ENCODE results near the gene PSG11.
"Not testable (repeated sequence)": the region's sequence is repeated elsewhere in the genome, so short reads cannot be mapped to it uniquely, and the experiment has no call there.

The PSG11 gene

GRCh38 chr19:42989851-42990250, 36.4 kb downstream of the PSG11 start:
- Histone ChIP-seq H2AFZ (ENCODE audit: low read depth, low read length, severe bottlenecking) (no peak overlapping the region), H3K4me2 (ENCODE audit: low read depth, low read length, poor library complexity, severe bottlenecking) (no peak overlapping the region), H3K79me2 (ENCODE audit: insufficient read depth, low read length) (no peaks in the 10 kb centered on the region), H3K4me3 (ENCODE audit: insufficient read depth, low read length, poor library complexity, severe bottlenecking) (no peak overlapping the region), H3K36me3 (ENCODE audit: low read length) (no peaks in the 10 kb centered on the region), H3K9me2 (replicated peaks; ENCODE audit: insufficient read depth, low read length) (no peaks in the 10 kb centered on the region), H3K27me3 (ENCODE audit: low read length) (no peaks in the 10 kb centered on the region), H4K20me1 (ENCODE audit: low read depth, low read length) (no peaks in the 10 kb centered on the region), H3K27ac (ENCODE audit: low read depth, low read length) (no peak overlapping the region), H3F3A (ENCODE audit: insufficient read depth) (no peaks in the 10 kb centered on the region), H3K9ac (ENCODE audit: low read length) (no peak overlapping the region), H3K9me3 (ENCODE audit: insufficient read depth, low read length) (no peaks in the 10 kb centered on the region)
- TF ChIP-seq CTCF (IDR thresholded peaks at IDR 0.05; ENCODE audit: insufficient read depth, low read length, poor library complexity, severe bottlenecking) (no peak), EZH2phosphoT487 (conservative IDR thresholded peaks at IDR 0.05; ENCODE audit: low read length) (no peak)

GRCh38 chr19:42989186-42989585, 37.1 kb downstream of the PSG11 start:
- not testable (repeated sequence) for H3K36me3 ChIP-seq (ENCODE audit: low read length); H3F3A ChIP-seq (ENCODE audit: insufficient read depth); H3K4me2 ChIP-seq (ENCODE audit: low read depth, low read length, poor library complexity, severe bottlenecking); H3K9ac ChIP-seq (ENCODE audit: low read length); H4K20me1 ChIP-seq (ENCODE audit: low read depth, low read length); H3K27me3 ChIP-seq (ENCODE audit: low read length); H3K9me2 ChIP-seq (replicated peaks; ENCODE audit: insufficient read depth, low read length); H3K27ac ChIP-seq (ENCODE audit: low read depth, low read length); H3K4me3 ChIP-seq (ENCODE audit: insufficient read depth, low read length, poor library complexity, severe bottlenecking); H3K9me3 ChIP-seq (ENCODE audit: insufficient read depth, low read length); H3K79me2 ChIP-seq (ENCODE audit: insufficient read depth, low read length); H2AFZ ChIP-seq (ENCODE audit: low read depth, low read length, severe bottlenecking)

GRCh38 chr19:42988206-42988605, 38.1 kb downstream of the PSG11 start:
- H3K4me3 ChIP-seq (ENCODE audit: insufficient read depth, low read length, poor library complexity, severe bottlenecking); H3K9me3 ChIP-seq (ENCODE audit: insufficient read depth, low read length); H3F3A ChIP-seq (ENCODE audit: insufficient read depth); H4K20me1 ChIP-seq (ENCODE audit: low read depth, low read length); H3K27ac ChIP-seq (ENCODE audit: low read depth, low read length); H3K4me2 ChIP-seq (ENCODE audit: low read depth, low read length, poor library complexity, severe bottlenecking); H3K27me3 ChIP-seq (ENCODE audit: low read length); H3K9me2 ChIP-seq (replicated peaks; ENCODE audit: insufficient read depth, low read length); H3K79me2 ChIP-seq (ENCODE audit: insufficient read depth, low read length); H3K9ac ChIP-seq (ENCODE audit: low read length); H3K36me3 ChIP-seq (ENCODE audit: low read length); H2AFZ ChIP-seq (ENCODE audit: low read depth, low read length, severe bottlenecking): not testable (repeated sequence)

- no peaks in the 10 kb centered on the region for H4K20me1 ChIP-seq (ENCODE audit: low read depth, low read length)
- no peak for TF ChIP-seq CTCF (IDR thresholded peaks at IDR 0.05; ENCODE audit: insufficient read depth, low read length, poor library complexity, severe bottlenecking)
- no peak for TF ChIP-seq EZH2phosphoT487 (conservative IDR thresholded peaks at IDR 0.05; ENCODE audit: low read length)
Observed at GRCh38 chr19:42985588-42985987, 40.7 kb downstream of the PSG11 start.

GRCh38 chr19:42982111-42982510, 44.2 kb downstream of the PSG11 start:
- H3K27me3 ChIP-seq (ENCODE audit: low read length); H3K9ac ChIP-seq (ENCODE audit: low read length); H3F3A ChIP-seq (ENCODE audit: insufficient read depth); H3K27ac ChIP-seq (ENCODE audit: low read depth, low read length); H2AFZ ChIP-seq (ENCODE audit: low read depth, low read length, severe bottlenecking); H3K4me3 ChIP-seq (ENCODE audit: insufficient read depth, low read length, poor library complexity, severe bottlenecking); H4K20me1 ChIP-seq (ENCODE audit: low read depth, low read length); H3K4me2 ChIP-seq (ENCODE audit: low read depth, low read length, poor library complexity, severe bottlenecking); H3K9me3 ChIP-seq (ENCODE audit: insufficient read depth, low read length); H3K79me2 ChIP-seq (ENCODE audit: insufficient read depth, low read length); H3K36me3 ChIP-seq (ENCODE audit: low read length); H3K9me2 ChIP-seq (replicated peaks; ENCODE audit: insufficient read depth, low read length): not testable (repeated sequence)

More at GRCh38 chr19:42985588-42985987, 40.7 kb downstream of the PSG11 start:
- Histone ChIP-seq H3K36me3 (ENCODE audit: low read length) (no peaks in the 10 kb centered on the region), H3F3A (ENCODE audit: insufficient read depth) (no peaks in the 10 kb centered on the region), H3K79me2 (ENCODE audit: insufficient read depth, low read length) (no peaks in the 10 kb centered on the region), H3K27me3 (ENCODE audit: low read length) (no peaks in the 10 kb centered on the region), H3K4me2 (ENCODE audit: low read depth, low read length, poor library complexity, severe bottlenecking) (no peak overlapping the region), H3K4me3 (ENCODE audit: insufficient read depth, low read length, poor library complexity, severe bottlenecking) (no peak overlapping the region), H3K27ac (ENCODE audit: low read depth, low read length) (no peak overlapping the region), H2AFZ (ENCODE audit: low read depth, low read length, severe bottlenecking) (no peak overlapping the region), H3K9me3 (ENCODE audit: insufficient read depth, low read length) (no peaks in the 10 kb centered on the region), H3K9me2 (replicated peaks; ENCODE audit: insufficient read depth, low read length) (no peaks in the 10 kb centered on the region), H3K9ac (ENCODE audit: low read length) (no peak overlapping the region)

GRCh38 chr19:42971451-42971850, 54.8 kb downstream of the PSG11 start:
- H3K4me2 ChIP-seq (ENCODE audit: low read depth, low read length, poor library complexity, severe bottlenecking); H3K36me3 ChIP-seq (ENCODE audit: low read length); H2AFZ ChIP-seq (ENCODE audit: low read depth, low read length, severe bottlenecking); H3K4me3 ChIP-seq (ENCODE audit: insufficient read depth, low read length, poor library complexity, severe bottlenecking); H3K27ac ChIP-seq (ENCODE audit: low read depth, low read length); H3K9me3 ChIP-seq (ENCODE audit: insufficient read depth, low read length); H4K20me1 ChIP-seq (ENCODE audit: low read depth, low read length); H3K79me2 ChIP-seq (ENCODE audit: insufficient read depth, low read length); H3K27me3 ChIP-seq (ENCODE audit: low read length); H3K9ac ChIP-seq (ENCODE audit: low read length); H3K9me2 ChIP-seq (replicated peaks; ENCODE audit: insufficient read depth, low read length); H3F3A ChIP-seq (ENCODE audit: insufficient read depth): not testable (repeated sequence)

Data from SU-DHL-6 (cell line).